HepG2 (cell line): ENCODE results near the gene ATP6V0E1. TPM values are rescaled to one million over a fixed set of nuclear protein-coding genes. Genes with fewer than 3 reads are reported as not detected.

Experiments used
- ARNT ChIP-seq: fragments of 450-650 bp; IDR thresholded peaks from 2 replicates; pipeline ENCODE4 v1.6.1; 2017
- DMAP1 ChIP-seq: IDR thresholded peaks from 2 replicates; pipeline ENCODE4 v1.6.1; 2016
- EP300 ChIP-seq, 3 experiments: sonication (generic) in 1 of 3; formaldehyde crosslinking in 1 of 3; IDR thresholded peaks; 2 replicates each; pipeline versions ENCODE4 v1.5.1 to v1.6.1; 2011 to 2020; ENCODE audit warnings: low read depth in 2 of 3, low read length in 2 of 3, borderline replicate concordance in 1 of 3, improper control_type of control experiment in 1 of 3, mild to moderate bottlenecking in 1 of 3, missing genetic modification reagents in 1 of 3, moderate library complexity in 1 of 3
- FOXO4 ChIP-seq: sonication (generic); formaldehyde crosslinking; conservative IDR thresholded peaks from 2 replicates; pipeline ENCODE4 v1.8.1; 2023; ENCODE audit warnings: missing genetic modification reagents
- HINFP ChIP-seq: sonication (generic); formaldehyde crosslinking; IDR thresholded peaks from 2 replicates; pipeline ENCODE4 v1.4.0; 2020; ENCODE audit warnings: low read depth, mild to moderate bottlenecking, missing genetic modification reagents
- IKZF5 ChIP-seq: IDR thresholded peaks from 2 replicates; pipeline ENCODE4 v1.6.1; 2018; ENCODE audit warnings: missing genetic modification reagents, mild to moderate bottlenecking, missing compliant biosample characterization
- PLSCR1 ChIP-seq: sonication (generic); formaldehyde crosslinking; IDR thresholded peaks from 2 replicates; pipeline ENCODE4 v1.5.0; 2020; ENCODE audit warnings: missing genetic modification reagents, mild to moderate bottlenecking, borderline replicate concordance
- PRDM10 ChIP-seq: sonication (generic); formaldehyde crosslinking; IDR thresholded peaks from 2 replicates; pipeline ENCODE4 v1.4.0; 2020; ENCODE audit warnings: low read depth, missing genetic modification reagents
- STAG1 ChIP-seq: sonication (generic); formaldehyde crosslinking; IDR thresholded peaks from 2 replicates; pipeline ENCODE4 v1.4.0; 2020; ENCODE audit warnings: missing genetic modification reagents
- ZBTB20 ChIP-seq: sonication (generic); formaldehyde crosslinking; IDR thresholded peaks from 2 replicates; pipeline ENCODE4 v1.8.1; 2023; ENCODE audit warnings: missing genetic modification reagents, low read depth, mild to moderate bottlenecking, borderline replicate concordance
- ZNF136 ChIP-seq: sonication (generic); formaldehyde crosslinking; IDR thresholded peaks from 2 replicates; pipeline ENCODE4 v1.8.1; 2022; ENCODE audit warnings: low read depth, mild to moderate bottlenecking, moderate library complexity, missing genetic modification reagents
- ZNF205 ChIP-seq: IDR thresholded peaks from 2 replicates; pipeline ENCODE4 v1.6.1; 2018; ENCODE audit warnings: missing biosample characterization, missing genetic modification reagents
- ZNF670 ChIP-seq: sonication (generic); formaldehyde crosslinking; IDR thresholded peaks from 2 replicates; pipeline ENCODE4 v1.8.0; 2022; ENCODE audit warnings: mild to moderate bottlenecking, missing genetic modification reagents, borderline replicate concordance
- ZNF780A ChIP-seq: sonication (generic); formaldehyde crosslinking; IDR thresholded peaks from 2 replicates; pipeline ENCODE4 v1.8.0; 2022; ENCODE audit warnings: mild to moderate bottlenecking, missing genetic modification reagents, moderate library complexity
- ZNF816 ChIP-seq: sonication (generic); formaldehyde crosslinking; IDR thresholded peaks from 2 replicates; pipeline ENCODE4 v1.8.0; 2022; ENCODE audit warnings: missing genetic modification reagents, mild to moderate bottlenecking, borderline replicate concordance
- ZZZ3 ChIP-seq: sonication (generic); formaldehyde crosslinking; IDR thresholded peaks from 2 replicates; pipeline ENCODE4 v1.4.0; 2020; ENCODE audit warnings: missing genetic modification reagents, mild to moderate bottlenecking, borderline replicate concordance
- polyA plus RNA-seq, 8 experiments: library from polyadenylated mRNA; depleted of rRNA in 3 of 8; stranded (reverse) in 7 of 8; unstranded in 1 of 8; fragments of >200 nt; fragmentation: Illumina TruSeq in 4 of 8; extraction: Trizol in 4 of 8; gene quantifications; 2 replicates each; pipeline versions ENCODE4 v1.2.1 to v1.2.3, GENCODE V29; 2011 to 2016; ENCODE audit warnings: low read depth in 4 of 8, missing spikeins in 1 of 8, mixed read lengths in 1 of 8; ENCODE audit not compliant: insufficient read depth in 1 of 8
- total RNA-seq, 5 experiments: library from RNA; depleted of rRNA; stranded (reverse); fragments of >200 nt; fragmentation: Illumina TruSeq; extraction: Trizol; gene quantifications; 2 replicates each; pipeline ENCODE4 v1.2.3, GENCODE V29; 2016; ENCODE audit warnings: low read depth in 1 of 5
- TF ChIP-seq, protein P1 (sequence below): sonication (generic); formaldehyde crosslinking; IDR thresholded peaks from 2 replicates; pipeline ENCODE4 v1.4.0; 2020; ENCODE audit warnings: mild to moderate bottlenecking, missing genetic modification reagents

Gene ATP6V0E1
- total and polyA plus RNA-seq, 2 of the 13 experiments (the other 11 are each of a cell fraction or from before 2014, with no cell fraction given), result 143 to 215 TPM

DNA sequence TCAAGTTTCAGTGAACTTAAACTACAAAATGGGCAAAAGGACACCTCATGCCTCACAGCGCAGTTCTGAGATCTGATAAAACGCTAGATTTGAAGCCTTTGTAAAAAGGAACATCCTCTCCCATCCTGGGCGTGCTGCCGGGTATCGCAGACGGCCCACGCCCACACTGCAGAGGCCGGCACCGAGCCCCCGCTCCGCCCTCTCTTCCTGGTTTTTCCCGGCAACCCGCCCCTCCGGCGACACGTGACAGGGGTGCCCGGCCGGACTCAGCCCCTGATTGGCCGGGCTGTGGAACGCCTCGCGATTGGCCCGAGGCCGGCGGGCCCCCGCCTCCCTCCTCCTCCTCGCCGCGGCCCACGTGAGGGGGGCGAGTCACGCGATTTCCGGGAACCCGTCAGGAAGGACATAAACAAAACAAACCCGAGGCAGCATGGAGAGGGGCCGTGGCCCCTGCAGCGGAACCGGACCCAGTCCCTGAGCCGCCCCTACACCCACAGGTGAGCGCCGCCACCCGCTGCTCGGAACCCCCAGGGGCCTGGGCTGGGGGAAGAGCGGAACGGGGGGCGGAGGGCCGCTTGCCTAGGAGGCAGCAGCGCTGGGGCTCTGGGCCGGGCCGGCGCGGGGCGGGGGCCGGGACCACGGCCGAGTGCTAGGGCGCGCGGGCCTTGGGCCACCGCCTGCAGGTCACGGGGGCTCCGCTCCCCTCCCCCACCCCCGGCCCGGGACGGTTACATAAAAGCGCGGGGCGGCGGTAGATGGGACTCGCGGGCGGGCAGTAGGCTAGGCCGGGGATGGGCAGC, 72.6 kb downstream of the ATP6V0E1 start, which contains the start of gene CREBRF (continued):
- peak; percentile 64; the same call in 1 of the 2 replicates for TF ChIP-seq IKZF5 (CRISPR knock-in tag)
- 0 out of 2 replicates have a peak, but pooled peaks have one; percentile 51 for TF ChIP-seq ZNF670 (CRISPR knock-in tag)
- TF ChIP-seq DMAP1 (CRISPR knock-in tag), result peak; percentile 10; the same call in 1 of the 2 replicates
- TF ChIP-seq PRDM10 (CRISPR knock-in tag), result 0 out of 2 replicates have a peak, but pooled peaks have one; percentile 36
- no peak; the same call in 1 of the 2 replicates for TF ChIP-seq ZBTB20 (CRISPR knock-in tag)
- TF ChIP-seq ZNF816 (CRISPR knock-in tag), result 0 out of 2 replicates have a peak, but pooled peaks have one; percentile 35
- TF ChIP-seq ZNF780A (CRISPR knock-in tag), result no peak
- no peak for TF ChIP-seq FOXO4 (CRISPR knock-in tag)
- no peak; the same call in 1 of the 2 replicates for TF ChIP-seq ZZZ3 (CRISPR knock-in tag)
- peak in 1 of 2 experiments; percentile 36; a peak in 1 of 4 replicates for TF ChIP-seq EP300 (IDR thresholded peaks at IDR 0.05; ENCODE audit: low read depth in 2 of 2, low read length in 2 of 2)
- no peak for TF ChIP-seq EP300 (CRISPR knock-in tag; IDR thresholded peaks at IDR 0.05; ENCODE audit: borderline replicate concordance)
- TF ChIP-seq HINFP (CRISPR knock-in tag), result no peak
- no peak for TF ChIP-seq ARNT
- TF ChIP-seq, protein P1, sequence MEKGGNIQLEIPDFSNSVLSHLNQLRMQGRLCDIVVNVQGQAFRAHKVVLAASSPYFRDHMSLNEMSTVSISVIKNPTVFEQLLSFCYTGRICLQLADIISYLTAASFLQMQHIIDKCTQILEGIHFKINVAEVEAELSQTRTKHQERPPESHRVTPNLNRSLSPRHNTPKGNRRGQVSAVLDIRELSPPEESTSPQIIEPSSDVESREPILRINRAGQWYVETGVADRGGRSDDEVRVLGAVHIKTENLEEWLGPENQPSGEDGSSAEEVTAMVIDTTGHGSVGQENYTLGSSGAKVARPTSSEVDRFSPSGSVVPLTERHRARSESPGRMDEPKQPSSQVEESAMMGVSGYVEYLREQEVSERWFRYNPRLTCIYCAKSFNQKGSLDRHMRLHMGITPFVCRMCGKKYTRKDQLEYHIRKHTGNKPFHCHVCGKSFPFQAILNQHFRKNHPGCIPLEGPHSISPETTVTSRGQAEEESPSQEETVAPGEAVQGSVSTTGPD, result no peak
- TF ChIP-seq PLSCR1, result no peak
- no peak for TF ChIP-seq STAG1 (CRISPR knock-in tag)
- TF ChIP-seq ZNF205 (CRISPR knock-in tag), result no peak
- TF ChIP-seq ZNF136 (CRISPR knock-in tag), result no peak
